KMS-11 (cell line): Measurements from ENCODE around the gene DISC1.

ENCODE experiments used
- H2AFZ ChIP-seq: fragments of 200-600 bp; sonication (generic); 2 replicates; pipeline ENCODE4 v1.6.1; 2016; ENCODE audit warnings: antibody characterized with exemption, mixed run types, low read depth
- H3K27ac ChIP-seq: fragments of 200-600 bp; sonication (generic); 2 replicates; pipeline ENCODE4 v1.6.1; 2016; ENCODE audit warnings: mild to moderate bottlenecking, mixed run types
- H3K27me3 ChIP-seq: fragments of 200-600 bp; sonication (generic); 2 replicates; pipeline ENCODE4 v1.6.1; 2017; ENCODE audit warnings: mild to moderate bottlenecking, low read depth, mixed run types, moderate library complexity; ENCODE audit not compliant: insufficient read depth
- H3K36me3 ChIP-seq: fragments of 200-600 bp; sonication (generic); 2 replicates; pipeline ENCODE4 v1.6.1; 2017; ENCODE audit warnings: mild to moderate bottlenecking, mixed run types; ENCODE audit not compliant: insufficient read depth
- H3K4me1 ChIP-seq: fragments of 200-600 bp; sonication (generic); 2 replicates; pipeline ENCODE4 v1.6.1; 2016; ENCODE audit warnings: mild to moderate bottlenecking, low read depth, mixed run types; ENCODE audit not compliant: poor library complexity, severe bottlenecking
- H3K4me2 ChIP-seq: fragments of 200-600 bp; sonication (generic); 2 replicates; pipeline ENCODE4 v1.7.0; 2016; ENCODE audit warnings: mild to moderate bottlenecking, mixed run types
- H3K4me3 ChIP-seq: fragments of 200-600 bp; sonication (generic); IDR thresholded peaks from 2 replicates; pipeline ENCODE4 v1.6.1; 2017; ENCODE audit warnings: low read depth, low read length, mixed read lengths; ENCODE audit not compliant: insufficient read depth
- H3K79me2 ChIP-seq: fragments of 200-600 bp; sonication (generic); 2 replicates; pipeline ENCODE4 v1.6.1; 2016; ENCODE audit warnings: low read depth, mixed run types; ENCODE audit not compliant: insufficient read depth
- H3K9ac ChIP-seq: fragments of 200-600 bp; sonication (generic); 2 replicates; pipeline ENCODE4 v1.6.1; 2016; ENCODE audit warnings: mild to moderate bottlenecking, mixed run types
- H4K20me1 ChIP-seq: fragments of 200-600 bp; sonication (generic); 2 replicates; pipeline ENCODE4 v1.6.1; 2016; ENCODE audit warnings: mild to moderate bottlenecking, mixed run types; ENCODE audit not compliant: insufficient read depth
- CTCF ChIP-seq: fragments of 200-600 bp; sonication (generic); conservative IDR thresholded peaks from 2 replicates; pipeline ENCODE4 v1.6.1; 2017; ENCODE audit warnings: low read depth, mild to moderate bottlenecking, antibody characterized with exemption, low read length, moderate library complexity, mixed read lengths

The DISC1 gene

GRCh38 chr1:231971397-231972110 is 345.0 kb downstream of the DISC1 start:
- Histone ChIP-seq H3K79me2 (no peaks in the 10 kb centered on the region), H4K20me1 (no peaks in the 10 kb centered on the region), H3K4me1 (no peaks in the 10 kb centered on the region), H2AFZ (no peak overlapping the region), H3K4me3 (no peak overlapping the region), H3K9ac (no peak overlapping the region), H3K27ac (no peak overlapping the region), H3K27me3 (no peaks in the 10 kb centered on the region), H3K36me3 (no peaks in the 10 kb centered on the region), H3K4me2 (no peak overlapping the region)
- TF ChIP-seq CTCF: no peak

- no peak overlapping the region for H3K9ac ChIP-seq
- H3K27me3 ChIP-seq: no peaks in the 10 kb centered on the region
- TF ChIP-seq CTCF: no peak
- no peaks in the 10 kb centered on the region for H3K36me3 ChIP-seq
- no peaks in the 10 kb centered on the region for H4K20me1 ChIP-seq
- no peaks in the 10 kb centered on the region for H3K79me2 ChIP-seq
- no peak overlapping the region for H3K4me2 ChIP-seq
- H3K4me3 ChIP-seq: no peak overlapping the region
- H3K27ac ChIP-seq: no peak overlapping the region
- H2AFZ ChIP-seq: no peak overlapping the region
- no peaks in the 10 kb centered on the region for H3K4me1 ChIP-seq
Measured at GRCh38 chr1:231972111-231972445, 345.5 kb downstream of the DISC1 start.

- H3K27me3 ChIP-seq: no peaks in the 10 kb centered on the region
- H4K20me1 ChIP-seq: no peaks in the 10 kb centered on the region
- no peak for TF ChIP-seq CTCF
- H3K9ac ChIP-seq: no peak overlapping the region
- H3K79me2 ChIP-seq: no peaks in the 10 kb centered on the region
- no peak overlapping the region for H3K4me2 ChIP-seq
- H2AFZ ChIP-seq: no peak overlapping the region
- H3K27ac ChIP-seq: no peak overlapping the region
- H3K36me3 ChIP-seq: no peaks in the 10 kb centered on the region
- no peak overlapping the region for H3K4me3 ChIP-seq
- H3K4me1 ChIP-seq: no peaks in the 10 kb centered on the region
Measured at GRCh38 chr1:231973830-231974229, 347.2 kb downstream of the DISC1 start.

GRCh38 chr1:231976231-231976630 is 349.6 kb downstream of the DISC1 start:
- Histone ChIP-seq H3K4me2 (no peak overlapping the region), H3K4me1 (no peaks in the 10 kb centered on the region), H3K79me2 (no peaks in the 10 kb centered on the region), H3K27me3 (no peaks in the 10 kb centered on the region), H3K36me3 (no peaks in the 10 kb centered on the region), H3K27ac (no peak overlapping the region), H3K9ac (no peak overlapping the region), H4K20me1 (no peaks in the 10 kb centered on the region), H3K4me3 (no peak overlapping the region), H2AFZ (no peak overlapping the region)
- TF ChIP-seq CTCF: no peak
